ENCODE measurements around the gene CBX4. TPM values are rescaled to one million over a fixed set of nuclear protein-coding genes. Genes with fewer than 3 reads are reported as not detected.

CBX4 gene
- total and polyA plus RNA-seq, 2 of the 13 experiments (the other 11 are each of a cell fraction or from before 2014, with no cell fraction given), result 25.8 to 50.8 TPM

GRCh38 chr17:79802736-79803420 lies 36.4 kb downstream of the CBX4 start:
- DNase-seq (ENCODE audit: low spot score), result no peak
- intact Hi-C loops (cut with micrococcal nuclease; ENCODE audit: unreplicated experiment) (no loop called here), in situ Hi-C loops (cut with HindIII; ENCODE audit: extremely low pct_ligation_motif_present, low pct_unique_long_range_greater_than_20kb) (no loop called here)
- 39% methylated on average over 16 of the region's 57 CpGs for WGBS (ENCODE audit: low lambda C conversion rate)
- peak overlapping the region in 1 of 3 experiments; percentile 54; a peak in 1 of 6 replicates for H3K4me3 ChIP-seq (replicated peaks in 1 of 3; ENCODE audit: insufficient read depth in 1 of 3, low read depth in 2 of 3, low read length in 3 of 3)
- no peak for FAIRE-seq
- peak; percentile 9 for ATAC-seq
- H3K27me3 ChIP-seq (ENCODE audit: control insufficient read depth in 1 of 2, insufficient read depth in 2 of 2, low read length in 2 of 2), result peaks cover 60 to 100% of the 10 kb centered on the region in 2 experiments
- no peak overlapping the region for H3K27ac ChIP-seq (ENCODE audit: extremely low read length, insufficient read depth, low read length)
- no peak overlapping the region for H3K9ac ChIP-seq (ENCODE audit: insufficient read depth, low read depth, low read length)
- H2AFZ ChIP-seq (ENCODE audit: low read length), result no peak overlapping the region
- H3K79me2 ChIP-seq (ENCODE audit: insufficient read depth, low read length), result no peaks in the 10 kb centered on the region
- H4K20me1 ChIP-seq (ENCODE audit: insufficient read depth, low read length), result no peaks in the 10 kb centered on the region
- peaks cover 70% of the 10 kb centered on the region for H3K4me1 ChIP-seq (ENCODE audit: insufficient read depth, low read length)
- no peaks in the 10 kb centered on the region for H3K9me3 ChIP-seq (ENCODE audit: low read length)
- BruUV-seq (replicated peaks), result no TSS peak
- no peaks in the 10 kb centered on the region for H3K36me3 ChIP-seq (replicated peaks in 1 of 2; ENCODE audit: control insufficient read depth in 1 of 2, insufficient read depth in 2 of 2, low read length in 2 of 2)
- ChIA-PET CTCF (ENCODE audit: low intra/inter-chr PET ratio, low total read pairs) (no interaction called here), POLR2A (interaction anchor here (1.3 to 1.6 kb wide), 2 partner anchors 32 to 37 kb away, joined by 3 to 10 read pairs; partner anchors contain the start of gene CBX4)
- no peak overlapping the region for H3K4me2 ChIP-seq (ENCODE audit: low read depth, low read length)
- TF ChIP-seq HOXA3 (CRISPR knock-in tag; IDR thresholded peaks at IDR 0.05), result peak; percentile 6; the same call in 1 of the 2 replicates
- TF ChIP-seq ZXDC (CRISPR knock-in tag; IDR thresholded peaks at IDR 0.05), result 0 out of 2 replicates have a peak, but pooled peaks have one; percentile 31
- no peak for TF ChIP-seq ETV6 (CRISPR knock-in tag; conservative IDR thresholded peaks at IDR 0.05)
- TF ChIP-seq ZFX (CRISPR knock-in tag; IDR thresholded peaks at IDR 0.05; ENCODE audit: low read depth), result peak; percentile 33; the same call in 1 of the 2 replicates
- TF ChIP-seq SMAD1 (CRISPR knock-in tag; IDR thresholded peaks at IDR 0.05; ENCODE audit: borderline replicate concordance, low read depth), result no peak
- no peak for TF ChIP-seq ZNF143 (CRISPR knock-in tag; IDR thresholded peaks at IDR 0.05)
- TF ChIP-seq HDAC1 (CRISPR knock-in tag; IDR thresholded peaks at IDR 0.05), result peak; percentile 56
- TF ChIP-seq GABPB1 (CRISPR knock-in tag; IDR thresholded peaks at IDR 0.05), result peak; percentile 22; the same call in 1 of the 2 replicates
- no peak for TF ChIP-seq RBFOX2 (IDR thresholded peaks at IDR 0.05; ENCODE audit: low read depth, low read length)
- no peak for TF ChIP-seq NPAS2 (CRISPR knock-in tag; IDR thresholded peaks at IDR 0.05; ENCODE audit: borderline replicate concordance)
- TF ChIP-seq MTA1 (CRISPR knock-in tag; IDR thresholded peaks at IDR 0.05; ENCODE audit: borderline replicate concordance), result peak; percentile 0; the same call in 1 of the 2 replicates
- TF ChIP-seq ZNF33A (CRISPR knock-in tag; IDR thresholded peaks at IDR 0.05; ENCODE audit: borderline replicate concordance), result no peak
- peak; percentile 50; the same call in 1 of the 2 replicates for TF ChIP-seq ZFY (CRISPR knock-in tag; IDR thresholded peaks at IDR 0.05)
- 0 out of 2 replicates have a peak, but pooled peaks have one; percentile 32 for TF ChIP-seq MAX (IDR thresholded peaks at IDR 0.05)
- no peak for TF ChIP-seq AKNA (CRISPR knock-in tag; IDR thresholded peaks at IDR 0.05; ENCODE audit: borderline replicate concordance)
- TF ChIP-seq ZNF777 (CRISPR knock-in tag; IDR thresholded peaks at IDR 0.05), result peak; percentile 90
